Activated gamma-delta T cell (primary cell): ENCODE data around the gene TMEM9.
"Not testable (repeated sequence)": the region's sequence is repeated elsewhere in the genome, so short reads cannot be mapped to it uniquely, and the experiment has no call there.

Experiments
- DNase-seq: peaks from one replicate; lab custom pipeline; 2025; lab: John Stamatoyannopoulos, UW

The TMEM9 gene

DNA sequence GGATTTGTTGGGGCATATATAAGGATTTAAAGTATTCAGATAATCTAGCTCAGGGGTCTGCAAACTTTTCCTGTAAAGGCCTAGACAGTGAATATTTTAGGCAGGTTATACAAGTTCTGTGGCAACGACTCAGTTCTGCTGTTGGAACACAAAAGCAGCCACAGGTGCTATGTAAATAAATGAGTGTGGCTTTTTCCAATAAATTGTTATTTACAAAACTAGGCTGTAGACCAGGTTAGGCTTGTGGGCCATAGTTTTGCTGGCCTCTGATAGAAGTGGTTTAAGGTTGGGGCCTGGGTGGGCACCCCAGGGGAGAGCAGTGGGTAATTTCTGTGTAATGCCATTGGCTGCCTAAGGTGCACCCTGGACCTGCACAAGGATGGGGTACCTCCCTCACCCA lies 19.5 kb upstream of the TMEM9 start:
- no peak for DNase-seq

DNA sequence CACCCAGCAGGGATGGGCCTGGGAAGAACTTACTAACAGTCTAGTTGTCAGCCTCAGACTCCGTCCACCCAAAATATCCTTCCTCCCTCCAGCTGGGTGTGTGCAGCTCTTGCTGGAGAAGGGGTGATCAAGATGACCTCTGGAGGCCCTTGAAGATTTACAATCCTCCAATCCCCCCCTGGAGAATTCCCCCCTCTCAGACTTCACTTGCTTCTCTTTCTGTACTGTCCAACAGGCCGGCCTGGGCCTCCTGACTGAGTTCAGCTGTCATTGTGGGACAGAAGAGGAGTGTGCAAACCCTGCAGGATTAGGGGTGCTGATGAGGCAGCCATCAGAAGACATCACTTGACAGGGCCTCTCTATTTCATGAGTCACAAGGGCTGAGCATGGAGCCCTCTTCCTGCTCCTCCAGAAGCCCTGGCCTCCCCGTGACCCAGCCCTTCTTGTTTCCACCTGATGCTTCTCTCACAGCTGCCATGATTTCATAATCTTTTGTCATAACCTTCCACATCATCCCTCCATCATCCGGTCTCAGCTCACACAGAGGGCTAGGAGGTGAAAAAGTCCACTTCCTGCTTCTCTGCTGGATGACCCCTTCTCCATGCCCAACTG lies 18.8 kb upstream of the TMEM9 start:
- no peak for DNase-seq

DNA sequence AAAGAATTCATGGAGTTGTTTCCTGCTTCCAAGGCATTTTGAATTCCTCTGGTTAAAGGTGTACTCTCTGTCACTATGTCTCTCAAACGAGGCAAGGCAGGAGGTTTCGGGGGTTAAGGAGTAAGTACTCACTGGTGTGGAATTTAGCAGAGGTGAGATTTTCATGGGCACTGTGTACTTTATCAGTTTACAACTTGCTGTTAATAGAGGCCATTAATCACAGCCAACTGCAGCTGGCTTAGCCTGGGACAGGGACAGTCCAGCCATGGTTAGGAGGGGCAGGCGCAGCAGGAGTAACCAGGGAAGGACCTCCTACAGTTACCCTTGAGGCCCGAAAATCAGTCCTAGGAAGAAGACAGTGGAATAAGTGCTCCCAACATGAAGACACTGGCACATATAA lies 18.1 kb upstream of the TMEM9 start:
- DNase-seq, result no peak

GRCh38 chr1:201171063-201172036 lies 17.1 kb upstream of the TMEM9 start:
- peak; percentile 19 for DNase-seq

DNA sequence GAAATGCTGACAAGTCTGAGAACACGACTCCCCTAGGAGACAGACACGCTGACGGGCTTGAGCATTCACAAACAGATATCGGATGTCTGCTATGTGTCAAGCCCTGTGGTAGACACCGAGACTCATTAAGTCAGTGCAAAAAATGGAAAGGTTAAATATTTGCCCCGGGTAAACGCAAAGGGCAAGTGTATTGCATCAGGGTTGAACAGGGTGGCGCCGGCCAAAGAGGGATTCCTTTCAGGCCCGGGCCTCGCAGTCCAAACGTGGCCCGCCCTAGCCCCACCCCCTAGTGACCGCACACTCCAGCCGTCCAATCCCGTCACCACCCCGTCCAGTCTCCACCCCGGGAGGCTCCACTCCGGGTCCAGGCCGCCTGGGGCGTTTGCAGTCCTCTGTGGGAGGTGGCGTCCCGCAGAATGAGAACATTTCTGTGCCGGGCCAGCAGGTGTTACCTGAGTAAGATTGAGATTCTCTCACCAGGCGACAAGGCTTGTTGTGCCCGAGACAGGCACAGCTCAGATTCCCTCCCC lies 16.3 kb upstream of the TMEM9 start:
- DNase-seq, result peak; percentile 44

DNA sequence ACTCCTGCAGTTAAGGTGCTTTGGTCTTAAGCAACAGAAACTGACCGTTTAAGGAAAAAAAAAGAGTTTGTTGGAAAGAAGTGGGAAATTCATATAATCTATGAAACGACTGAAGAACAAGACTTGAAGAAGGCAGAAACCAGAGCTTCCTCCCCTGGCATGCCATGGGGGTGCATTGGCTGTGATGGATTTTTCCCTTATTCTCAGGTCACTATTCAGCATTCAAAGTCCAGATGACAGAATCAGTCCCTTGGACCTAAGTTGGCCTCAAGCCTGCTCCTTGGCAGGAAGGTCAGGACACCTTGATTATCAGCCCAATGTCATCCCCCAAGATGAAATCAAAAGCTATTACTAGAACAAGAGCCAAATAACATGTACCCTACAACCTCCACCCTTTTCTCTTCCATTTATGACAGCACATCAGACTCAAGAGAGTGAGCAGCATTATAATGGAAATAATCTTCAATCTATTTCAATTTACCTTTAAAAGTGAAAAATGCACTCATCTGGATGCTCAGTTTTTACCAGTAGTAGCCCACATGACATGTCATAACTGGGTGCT lies 15.8 kb upstream of the TMEM9 start:
- DNase-seq, result no peak

DNA sequence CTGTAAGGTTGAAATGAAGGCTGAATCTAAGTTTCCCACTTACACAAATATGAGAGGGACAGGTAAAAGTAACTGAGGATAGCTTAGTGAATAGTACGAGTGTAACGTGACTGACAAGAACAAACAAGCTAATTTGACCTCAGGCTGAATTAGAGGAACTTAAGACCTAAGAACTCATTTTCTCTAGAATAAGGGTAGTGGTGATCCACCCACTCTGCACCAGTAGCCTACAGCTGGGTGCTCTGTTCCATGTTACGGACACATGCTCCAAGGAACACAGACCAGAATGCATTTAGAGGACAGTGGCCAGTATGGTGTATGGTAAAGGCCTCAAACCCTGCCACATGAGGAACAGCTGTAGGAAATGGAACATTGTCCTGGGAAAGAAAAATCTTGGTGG lies 14.9 kb upstream of the TMEM9 start:
- DNase-seq, result no peak

DNA sequence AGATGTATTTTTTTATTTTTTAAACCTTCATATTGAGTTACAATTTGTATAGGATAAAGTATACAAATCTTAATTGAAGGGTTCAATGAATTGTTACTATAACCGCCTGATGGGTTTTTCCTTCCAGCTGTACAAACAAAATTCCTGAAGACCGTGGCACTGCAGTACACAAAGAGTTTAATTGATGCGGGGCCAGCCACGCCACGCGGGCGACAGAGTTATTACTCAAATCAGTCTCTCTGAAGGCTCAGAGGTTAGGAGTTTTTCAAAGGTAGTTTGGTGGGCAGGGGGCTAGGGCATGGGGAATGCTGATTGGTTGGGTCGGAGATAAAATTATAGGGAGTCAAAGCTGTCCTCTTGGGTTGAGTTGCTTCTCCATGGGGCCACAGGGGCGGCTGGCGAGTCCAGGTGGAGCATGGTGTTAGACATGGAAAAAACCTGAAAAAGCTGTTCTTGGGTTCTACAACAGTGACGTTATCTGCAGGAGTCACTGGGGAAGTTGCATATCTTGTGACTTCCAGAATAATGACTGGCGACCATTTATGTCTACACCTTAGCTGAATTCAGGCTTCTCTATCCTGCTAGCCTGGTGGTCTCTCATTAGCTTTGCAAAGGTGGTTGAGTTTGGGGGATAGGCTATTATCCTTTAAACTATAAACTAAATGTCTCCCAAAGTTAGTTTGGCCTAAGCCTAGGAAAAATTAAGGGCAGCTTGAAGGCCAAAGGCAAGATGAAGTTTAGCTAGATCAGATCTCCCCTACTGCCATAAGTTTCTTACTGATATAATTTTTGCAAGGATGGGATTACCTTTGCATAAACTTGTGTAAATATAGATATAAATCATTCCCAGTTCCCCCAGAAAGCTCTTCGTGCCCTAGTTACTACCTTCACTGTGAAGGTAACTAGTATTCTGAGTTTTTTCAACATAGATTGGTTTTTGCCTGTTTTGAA lies 13.0 kb upstream of the TMEM9 start:
- DNase-seq, result no peak

DNA sequence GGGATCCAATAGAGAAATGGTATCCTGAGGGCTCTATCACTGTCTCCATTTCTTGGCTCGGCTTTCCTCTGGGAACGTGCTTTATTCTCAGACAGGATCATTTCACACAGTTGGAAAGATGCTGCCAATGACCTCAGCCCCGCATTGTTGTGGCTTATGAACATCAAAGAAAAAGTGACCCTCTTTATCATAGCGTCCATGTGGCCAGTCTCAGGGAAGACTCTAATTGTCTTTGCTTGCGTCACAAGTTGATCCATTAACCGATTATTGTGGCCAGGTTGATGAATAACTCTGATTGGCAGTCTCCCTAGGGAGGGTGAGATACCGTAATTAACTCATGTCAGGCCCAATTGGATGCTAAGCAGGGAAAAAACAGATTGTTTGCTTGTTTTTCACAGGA lies 10.4 kb upstream of the TMEM9 start:
- no peak for DNase-seq

DNA sequence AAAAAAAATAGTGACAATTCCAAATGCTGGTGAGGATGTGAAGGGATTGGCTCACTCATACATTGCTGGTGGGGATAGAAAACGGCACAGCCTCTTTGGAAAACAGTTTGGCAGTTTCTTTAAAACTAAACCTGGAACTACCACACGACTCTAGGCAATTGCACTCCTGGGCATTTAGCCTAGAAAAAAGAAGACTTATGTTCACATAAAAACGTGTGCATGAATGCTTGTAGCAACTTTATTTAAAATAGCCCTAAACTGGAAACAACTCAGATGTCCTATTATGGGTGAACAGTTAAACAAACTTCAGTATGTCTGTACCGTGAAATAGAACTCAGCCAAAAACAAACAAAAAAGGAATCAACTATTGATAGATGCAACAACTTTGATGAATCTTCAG lies 9.4 kb upstream of the TMEM9 start:
- no peak for DNase-seq

GRCh38 chr1:201163036-201163435 lies 8.8 kb upstream of the TMEM9 start:
- not testable (repeated sequence) for DNase-seq

DNA sequence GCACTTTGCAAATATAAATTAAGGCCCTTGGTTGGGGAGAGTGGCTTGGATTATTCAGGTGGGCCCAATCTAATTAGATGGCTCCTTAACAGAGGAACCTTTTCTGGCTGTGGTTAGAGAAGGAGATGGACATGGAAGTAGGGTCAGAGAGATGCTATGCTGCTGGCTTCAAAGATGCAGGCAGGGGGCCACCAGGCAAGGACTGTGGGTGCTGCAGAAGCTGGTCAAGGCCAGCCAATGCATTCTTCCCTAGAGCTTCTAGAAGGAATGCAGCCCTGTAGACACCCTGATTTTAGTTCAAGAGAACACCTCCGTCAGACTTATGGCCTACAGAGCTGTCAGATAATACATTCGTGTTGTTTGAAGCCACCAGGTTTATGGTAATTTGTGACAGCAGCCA lies 3.7 kb upstream of the TMEM9 start:
- DNase-seq, result no peak

GRCh38 chr1:201156819-201157218 lies 2.5 kb upstream of the TMEM9 start:
- no peak for DNase-seq

DNA sequence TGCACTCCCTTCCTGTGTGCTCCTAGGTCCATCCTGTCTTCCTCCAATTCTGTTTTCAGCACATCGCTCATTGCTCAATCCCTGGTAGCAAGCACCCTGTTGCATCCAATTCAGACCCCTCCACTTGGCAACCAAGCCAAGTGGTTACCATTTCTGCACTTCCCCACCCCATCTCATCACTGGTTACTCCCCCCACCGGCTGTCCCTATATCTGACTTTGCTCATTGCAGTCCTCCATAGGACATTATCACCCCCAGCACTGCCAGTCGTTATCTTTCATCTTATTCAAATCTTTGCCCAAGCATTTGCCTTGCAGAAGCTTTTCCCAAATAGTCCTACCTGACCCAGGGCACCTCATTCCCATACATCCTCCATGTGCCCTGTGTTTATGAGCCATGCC lies 2.1 kb upstream of the TMEM9 start:
- DNase-seq, result no peak

GRCh38 chr1:201155354-201155753 lies 1.1 kb upstream of the TMEM9 start:
- no peak for DNase-seq

DNA sequence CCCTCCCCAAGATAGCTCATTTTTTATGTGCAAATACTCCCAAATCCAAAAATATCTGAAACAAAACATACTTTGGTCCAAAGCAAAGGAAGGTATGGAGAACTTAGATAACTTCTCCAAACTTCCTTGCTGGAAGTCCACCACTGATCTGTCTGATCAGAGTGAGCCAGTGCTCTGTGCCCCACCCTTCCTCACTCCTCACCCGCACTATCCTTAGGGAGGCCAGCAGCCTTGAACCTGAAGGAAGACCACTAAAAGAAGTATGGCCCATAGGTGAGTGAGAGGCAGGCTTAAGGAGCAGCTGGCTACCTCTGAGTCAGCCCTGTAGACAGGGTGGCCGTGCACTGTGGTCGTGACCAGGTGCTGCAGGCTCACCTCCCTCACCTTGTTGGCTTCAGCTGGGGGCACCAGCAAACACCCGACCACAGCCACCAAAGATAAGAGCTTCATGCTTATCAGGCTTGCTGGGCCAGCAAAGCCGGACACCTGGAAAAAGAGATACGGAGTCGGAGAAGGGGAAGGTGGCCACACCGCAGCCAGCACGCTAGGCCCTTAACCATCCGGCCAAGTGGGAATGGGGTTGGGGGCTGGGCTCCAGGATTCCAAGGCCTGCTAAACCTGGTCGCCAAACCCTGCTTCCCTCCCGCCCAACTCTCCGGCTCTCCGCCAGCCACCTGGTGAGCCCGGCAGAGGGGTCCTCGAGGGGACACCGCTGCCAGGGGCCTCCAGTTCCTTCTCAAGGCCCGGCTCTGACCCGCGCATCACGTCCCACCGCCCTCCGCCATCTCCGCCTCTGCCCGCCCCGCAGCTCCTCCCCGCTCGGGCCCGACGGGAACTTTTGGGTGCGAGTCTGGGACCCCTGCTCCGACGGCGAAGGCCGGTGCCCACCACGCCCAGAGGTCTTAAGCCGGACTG lies 543 bp downstream of the TMEM9 start:
- peak; percentile 60 for DNase-seq

GRCh38 chr1:201149400-201149799 lies 4.9 kb downstream of the TMEM9 start:
- no peak for DNase-seq

DNA sequence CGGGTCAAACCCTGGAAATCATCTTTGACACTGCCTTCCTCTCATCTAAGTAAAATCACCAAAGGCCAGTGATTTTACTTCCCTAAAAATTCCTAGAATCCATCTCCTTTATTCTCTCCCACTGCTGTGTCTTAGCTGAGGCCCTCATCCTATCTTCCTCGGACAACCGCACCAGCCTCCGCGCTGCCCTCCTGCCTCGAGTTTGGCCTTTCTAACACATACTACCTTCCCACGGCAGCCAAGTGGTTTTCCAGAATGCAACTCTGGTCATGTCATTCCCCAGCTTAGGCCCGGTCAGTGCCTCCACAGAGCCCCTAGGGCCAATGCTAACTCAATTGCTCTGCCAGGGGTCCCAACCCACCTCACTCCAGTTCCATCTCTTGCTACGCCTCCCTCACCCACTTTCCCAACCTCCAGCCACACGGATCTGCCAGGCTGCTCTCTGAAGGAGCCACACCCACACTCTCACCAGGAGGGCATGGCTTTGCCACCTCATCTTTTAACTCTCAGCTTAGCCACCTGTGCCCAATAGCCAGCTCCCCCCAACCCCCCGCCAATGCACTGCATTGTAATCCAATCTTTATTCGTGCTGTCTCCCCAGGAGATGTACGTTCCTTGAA lies 6.8 kb downstream of the TMEM9 start:
- no peak for DNase-seq

DNA sequence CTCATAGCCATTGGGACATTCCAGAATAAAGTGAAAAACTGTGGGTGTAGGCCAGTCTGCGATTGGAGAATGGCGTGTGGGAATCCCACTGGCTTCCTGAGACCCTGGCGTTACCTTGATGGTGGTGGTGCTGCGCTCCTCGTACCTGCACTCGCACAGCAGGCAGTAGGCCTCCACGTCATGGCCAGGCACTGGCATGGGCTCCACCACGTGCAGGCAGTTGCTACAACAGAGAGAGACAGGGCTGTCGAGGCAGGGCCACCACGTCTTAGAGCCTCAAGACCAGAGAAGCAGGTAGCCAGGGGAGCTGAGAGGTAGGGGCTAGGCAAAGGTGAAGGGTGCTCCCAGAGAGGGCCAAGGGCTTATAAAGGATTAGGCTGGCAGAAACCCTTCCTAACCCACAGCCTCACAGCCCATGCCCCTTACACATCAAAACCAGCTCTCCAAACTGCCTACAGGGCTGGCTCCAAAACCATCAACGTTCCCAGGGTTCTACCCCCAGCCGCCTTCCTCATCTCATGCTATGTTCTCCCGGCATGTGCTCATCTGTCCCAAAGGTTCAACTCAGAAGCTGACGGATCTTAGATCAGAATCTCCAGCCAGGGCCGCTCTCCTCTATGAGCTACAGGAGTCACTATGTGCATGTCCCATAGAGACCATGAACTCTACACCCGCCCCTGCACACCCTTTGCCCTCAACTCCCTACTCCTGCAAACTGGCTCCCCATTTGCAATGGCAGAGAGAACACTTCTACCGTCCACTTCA lies 7.5 kb downstream of the TMEM9 start:
- DNase-seq, result no peak
